H9 (cell line): ENCODE results near the gene PAK1. TPM values are rescaled to one million over a fixed set of nuclear protein-coding genes. Genes with fewer than 3 reads are reported as not detected.

Source experiments
- DNase-seq: peaks from one replicate; pipeline ENCODE4 v3.0.0-alpha.2; 2017
- H2AFZ ChIP-seq: one replicate; pipeline ENCODE4 v1.6.1; 2013; ENCODE audit warnings: mild to moderate bottlenecking, low read length, control low read depth, moderate library complexity
- H2AK5ac ChIP-seq: 2 replicates; pipeline ENCODE4 v1.6.1; 2013; ENCODE audit warnings: low read length, control low read depth, mixed read lengths; ENCODE audit not compliant: insufficient read length
- H2BK120ac ChIP-seq: one replicate; pipeline ENCODE4 v1.6.1; 2013; ENCODE audit warnings: low read depth, mild to moderate bottlenecking, low read length, control low read depth, inconsistent platforms; ENCODE audit not compliant: poor library complexity, severe bottlenecking
- H2BK12ac ChIP-seq: 2 replicates; pipeline ENCODE4 v1.6.1; 2013; ENCODE audit warnings: low read length, control low read depth, mixed read lengths, low read depth; ENCODE audit not compliant: insufficient read length
- H2BK15ac ChIP-seq: 2 replicates; pipeline ENCODE4 v1.6.1; 2013; ENCODE audit warnings: low read depth, low read length, control low read depth
- H2BK20ac ChIP-seq: one replicate; pipeline ENCODE4 v1.6.1; 2013; ENCODE audit warnings: low read depth, mild to moderate bottlenecking, low read length, control low read depth, inconsistent platforms; ENCODE audit not compliant: poor library complexity, severe bottlenecking
- H2BK5ac ChIP-seq: 2 replicates; pipeline ENCODE4 v1.6.1; 2013; ENCODE audit warnings: low read length, control low read depth, mixed read lengths; ENCODE audit not compliant: insufficient read length
- H3K14ac ChIP-seq: 2 replicates; pipeline ENCODE4 v1.6.1; 2013; ENCODE audit warnings: low read length, control low read depth; ENCODE audit not compliant: insufficient read depth
- H3K18ac ChIP-seq: 2 replicates; pipeline ENCODE4 v1.6.1; 2013; ENCODE audit warnings: low read depth, mild to moderate bottlenecking, mixed read lengths, low read length, control low read depth; ENCODE audit not compliant: insufficient read length
- H3K23ac ChIP-seq: 2 replicates; pipeline ENCODE4 v1.6.1; 2013; ENCODE audit warnings: low read length, control low read depth, mixed read lengths, low read depth; ENCODE audit not compliant: insufficient read length
- H3K23me2 ChIP-seq: 2 replicates; pipeline ENCODE4 v1.6.1; 2013; ENCODE audit warnings: low read depth, mild to moderate bottlenecking, mixed read lengths, low read length, control low read depth; ENCODE audit not compliant: insufficient read length, poor library complexity, severe bottlenecking
- H3K27ac ChIP-seq: 2 replicates; pipeline ENCODE4 v1.5.1; 2013; ENCODE audit warnings: low read length, control low read depth, mixed read lengths, low read depth; ENCODE audit not compliant: insufficient read length
- H3K27me3 ChIP-seq: 2 replicates; pipeline ENCODE4 v1.6.1; 2013; ENCODE audit warnings: low read length, control low read depth, inconsistent platforms; ENCODE audit not compliant: insufficient read depth
- H3K4ac ChIP-seq: 2 replicates; pipeline ENCODE4 v1.6.1; 2013; ENCODE audit warnings: low read depth, mild to moderate bottlenecking, control low read depth, inconsistent platforms, low read length, moderate library complexity
- H3K4me1 ChIP-seq: 2 replicates; pipeline ENCODE4 v1.6.1; 2013; ENCODE audit warnings: low read length, control low read depth, inconsistent platforms; ENCODE audit not compliant: insufficient read depth
- H3K4me2 ChIP-seq: 2 replicates; pipeline ENCODE4 v1.6.1; 2013; ENCODE audit warnings: low read length, control low read depth, mixed read lengths; ENCODE audit not compliant: insufficient read length, insufficient read depth
- H3K56ac ChIP-seq: 2 replicates; pipeline ENCODE4 v1.6.1; 2013; ENCODE audit warnings: low read depth, mild to moderate bottlenecking, mixed read lengths, low read length, control low read depth; ENCODE audit not compliant: insufficient read length
- H3K79me1 ChIP-seq: 2 replicates; pipeline ENCODE4 v1.6.1; 2013; ENCODE audit warnings: low read depth, mild to moderate bottlenecking, moderate library complexity, low read length, control low read depth, inconsistent platforms; ENCODE audit not compliant: insufficient read depth, poor library complexity, severe bottlenecking
- H3K79me2 ChIP-seq: 2 replicates; pipeline ENCODE4 v1.6.1; 2013; ENCODE audit warnings: low read length, control low read depth, inconsistent platforms; ENCODE audit not compliant: insufficient read depth
- H3K9ac ChIP-seq: 2 replicates; pipeline ENCODE4 v1.6.1; 2013; ENCODE audit warnings: low read length, control low read depth, mixed read lengths; ENCODE audit not compliant: insufficient read length; ENCODE audit errors: extremely low read depth
- H3K9me3 ChIP-seq: one replicate; pipeline ENCODE4 v1.6.1; 2013; ENCODE audit warnings: low read depth, low read length, inconsistent platforms; ENCODE audit not compliant: control insufficient read depth
- H3T11ph ChIP-seq: one replicate; pipeline ENCODE4 v1.6.1; 2013; ENCODE audit warnings: mild to moderate bottlenecking, low read length, control low read depth, inconsistent platforms
- H4K20me1 ChIP-seq: one replicate; pipeline ENCODE4 v1.6.1; 2013; ENCODE audit not compliant: control insufficient read depth, insufficient read length, insufficient read depth
- H4K5ac ChIP-seq: 2 replicates; pipeline ENCODE4 v1.6.1; 2013; ENCODE audit warnings: low read depth, mild to moderate bottlenecking, mixed read lengths, low read length, control low read depth; ENCODE audit not compliant: insufficient read length
- H4K8ac ChIP-seq: replicated peaks from 2 replicates; pipeline ENCODE4 v1.6.1; 2013; ENCODE audit warnings: low read length, control low read depth, mixed read lengths, low read depth; ENCODE audit not compliant: insufficient read length
- H4K91ac ChIP-seq: 2 replicates; pipeline ENCODE4 v1.6.1; 2013; ENCODE audit warnings: low read depth, mild to moderate bottlenecking, moderate library complexity, mixed read lengths, low read length, control low read depth; ENCODE audit not compliant: insufficient read length
- H3K27ac Mint-ChIP-seq, 3 experiments: 2 replicates in 2 of 3; 3 replicates in 1 of 3; pipeline ENCODE4 v1.8.0; 2020 to 2021; ENCODE audit warnings: mixed read lengths in 3 of 3, mild to moderate bottlenecking in 1 of 3, moderate library complexity in 1 of 3
- H3K27me3 Mint-ChIP-seq: 2 replicates; pipeline ENCODE4 v1.8.0; 2021; ENCODE audit warnings: low read depth, mild to moderate bottlenecking, moderate library complexity, mixed read lengths
- H3K36me3 Mint-ChIP-seq, 3 experiments: 2 replicates in 2 of 3; 3 replicates in 1 of 3; pipeline ENCODE4 v1.8.0; 2020 to 2021; ENCODE audit warnings: low read depth in 3 of 3, mixed read lengths in 3 of 3; ENCODE audit not compliant: insufficient read depth in 1 of 3
- H3K4me1 Mint-ChIP-seq, 2 experiments: 2 replicates each; pipeline ENCODE4 v1.8.0; 2020; ENCODE audit warnings: mixed read lengths in 2 of 2
- H3K4me3 Mint-ChIP-seq, 2 experiments: 2 replicates in 1 of 2; 3 replicates in 1 of 2; pipeline ENCODE4 v1.8.0; 2020 to 2021; ENCODE audit warnings: mild to moderate bottlenecking in 2 of 2, mixed read lengths in 2 of 2, moderate library complexity in 1 of 2
- H3K9me3 Mint-ChIP-seq, 2 experiments: 2 replicates in 1 of 2; 3 replicates in 1 of 2; pipeline ENCODE4 v1.8.0; 2020; ENCODE audit warnings: mild to moderate bottlenecking in 2 of 2, mixed read lengths in 2 of 2, moderate library complexity in 1 of 2
- WGBS: extraction: QIAGEN DNeasy Blood & Tissue Kit; methylation state at CpG from one replicate; pipeline ENCODE4 v1.1.7; 2013; ENCODE audit warnings: missing lambda C conversion rate, low lambda C conversion rate, mixed read lengths; ENCODE audit not compliant: insufficient read length; ENCODE audit errors: extremely low coverage; 5-methylcytosine and 5-hydroxymethylcytosine counted together
- total RNA-seq: library from RNA; stranded (reverse); gene quantifications from 2 replicates; pipeline ENCODE4 v1.2.1, GENCODE V29; 2021
- TF ChIP-seq, protein P1 (sequence below): fragments of 200-600 bp; sonication (generic); conservative IDR thresholded peaks from 3 replicates; pipeline ENCODE4 v1.8.0; 2021; ENCODE audit warnings: antibody characterized with exemption, mild to moderate bottlenecking

Gene PAK1
- total RNA-seq, 1 experiment from 2014 or later: 122 TPM

- Mint-ChIP-seq H3K9me3 (no peaks in the 10 kb centered on the region), H3K36me3 (no peaks in the 10 kb centered on the region; a peak in 2 of 7 replicates), H3K27me3 (no peaks in the 10 kb centered on the region), H3K4me3 (peak overlapping the region; percentile 78 to 91), H3K27ac (peak overlapping the region; percentile 5 to 86 (median 75); a peak in 6 of 7 replicates), H3K4me1 (peaks cover 62 to 64% of the 10 kb centered on the region in 2 experiments)
- Histone ChIP-seq H3K18ac (no peak overlapping the region), H2BK15ac (no peak overlapping the region), H3K79me2 (peaks cover 52% of the 10 kb centered on the region; the same call in 1 of the 2 replicates), H2AK5ac (peak overlapping the region; percentile 30), H2BK12ac (no peak overlapping the region), H3K23me2 (peaks cover 11% of the 10 kb centered on the region), H3K79me1 (no peaks in the 10 kb centered on the region), H3K27ac (no peak overlapping the region), H2BK120ac (no peak overlapping the region), H3K4me2 (peak overlapping the region; percentile 90), H3K27me3 (no peaks in the 10 kb centered on the region), H4K8ac (peak overlapping the region; percentile 73), H3K9me3 (no peaks in the 10 kb centered on the region), H3K9ac (no peak overlapping the region), H3K56ac (no peak overlapping the region), H4K20me1 (no peaks in the 10 kb centered on the region), H3K4me1 (peaks cover 15% of the 10 kb centered on the region), H4K91ac (no peak overlapping the region), H2AFZ (no peak overlapping the region), H3K23ac (no peak overlapping the region), H3K4ac (no peak overlapping the region), H3T11ph (no peak overlapping the region), H4K5ac (peak overlapping the region; percentile 55), H2BK5ac (no peak overlapping the region), H2BK20ac (no peak overlapping the region), H3K14ac (peak overlapping the region; percentile 40; the same call in 1 of the 2 replicates)
- no peak for DNase-seq
- WGBS: no CpG with 5 or more reads among the region's 4 CpGs
- TF ChIP-seq, protein P1, sequence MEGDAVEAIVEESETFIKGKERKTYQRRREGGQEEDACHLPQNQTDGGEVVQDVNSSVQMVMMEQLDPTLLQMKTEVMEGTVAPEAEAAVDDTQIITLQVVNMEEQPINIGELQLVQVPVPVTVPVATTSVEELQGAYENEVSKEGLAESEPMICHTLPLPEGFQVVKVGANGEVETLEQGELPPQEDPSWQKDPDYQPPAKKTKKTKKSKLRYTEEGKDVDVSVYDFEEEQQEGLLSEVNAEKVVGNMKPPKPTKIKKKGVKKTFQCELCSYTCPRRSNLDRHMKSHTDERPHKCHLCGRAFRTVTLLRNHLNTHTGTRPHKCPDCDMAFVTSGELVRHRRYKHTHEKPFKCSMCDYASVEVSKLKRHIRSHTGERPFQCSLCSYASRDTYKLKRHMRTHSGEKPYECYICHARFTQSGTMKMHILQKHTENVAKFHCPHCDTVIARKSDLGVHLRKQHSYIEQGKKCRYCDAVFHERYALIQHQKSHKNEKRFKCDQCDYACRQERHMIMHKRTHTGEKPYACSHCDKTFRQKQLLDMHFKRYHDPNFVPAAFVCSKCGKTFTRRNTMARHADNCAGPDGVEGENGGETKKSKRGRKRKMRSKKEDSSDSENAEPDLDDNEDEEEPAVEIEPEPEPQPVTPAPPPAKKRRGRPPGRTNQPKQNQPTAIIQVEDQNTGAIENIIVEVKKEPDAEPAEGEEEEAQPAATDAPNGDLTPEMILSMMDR: no peak
Observed at GRCh38 chr11:77410076-77410827, 63.6 kb downstream of the PAK1 start.
